HuH-7 (cell line): ENCODE results near the gene MAP3K21.

ENCODE experiments used
- DNase-seq: peaks from one replicate; pipeline ENCODE4 v3.0.0; 2011; ENCODE audit warnings: low spot score

Gene MAP3K21

DNA sequence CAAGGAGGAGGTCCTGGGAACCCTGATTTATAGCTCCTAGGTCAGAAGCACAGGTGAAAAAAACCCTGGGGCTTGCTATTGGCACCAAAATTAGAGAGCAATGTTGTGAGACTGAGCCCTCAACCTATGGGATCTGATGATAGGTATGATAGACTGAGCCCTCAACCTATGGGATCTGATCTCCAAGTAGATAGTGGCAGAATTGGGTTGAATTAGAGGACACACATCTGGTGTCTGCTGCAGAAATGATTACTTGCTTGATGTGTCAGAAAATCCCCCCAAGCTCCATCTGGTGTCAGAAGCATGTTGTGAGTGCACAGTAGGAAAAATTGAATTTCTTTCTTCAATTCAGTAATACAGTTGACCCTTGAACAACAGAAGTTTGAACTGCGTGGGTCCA lies 62.4 kb downstream of the MAP3K21 start:
- DNase-seq = no peak

DNA sequence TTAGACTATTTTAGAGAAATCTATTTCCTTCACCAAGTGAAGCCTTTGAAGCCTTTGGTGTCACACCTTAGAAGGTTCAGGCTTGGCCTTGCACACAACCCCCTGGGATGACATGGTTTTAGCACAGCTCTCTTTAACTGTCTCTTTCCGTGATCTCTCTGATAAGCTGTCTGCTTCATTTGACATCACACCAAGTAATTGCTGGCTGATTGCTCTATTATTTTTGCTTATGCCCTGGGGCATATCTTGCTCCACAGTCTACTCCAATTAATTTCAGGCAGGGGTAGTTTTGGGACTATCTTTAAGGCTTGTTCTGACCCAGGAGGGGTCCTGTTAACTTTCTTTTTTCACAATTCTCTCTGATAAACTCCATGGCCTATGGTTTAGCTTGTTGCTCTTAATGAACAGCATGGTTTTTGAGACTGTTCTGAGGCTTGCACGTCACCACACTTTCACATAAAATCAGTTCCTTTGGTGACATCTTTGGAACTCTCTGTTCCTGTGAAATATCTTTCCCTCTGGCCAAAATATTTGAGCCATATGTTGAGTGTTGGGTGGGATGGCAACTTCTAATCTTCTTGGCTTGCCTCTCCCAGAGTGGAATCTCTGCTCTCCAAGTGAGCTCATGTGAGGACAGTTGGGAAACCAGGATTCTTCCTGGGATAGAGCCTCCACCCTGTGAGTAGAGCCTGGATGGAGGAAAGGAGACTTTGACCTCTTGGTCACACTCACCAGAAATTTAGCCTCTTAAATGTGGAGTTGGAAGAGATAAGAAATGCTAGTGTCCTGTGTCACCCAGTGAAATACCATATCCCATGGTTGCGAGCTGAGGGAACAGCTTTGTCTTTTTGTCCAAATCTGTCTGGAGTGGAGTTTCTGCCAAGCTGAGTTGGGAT lies 63.6 kb downstream of the MAP3K21 start:
- DNase-seq = peak; percentile 32

DNA sequence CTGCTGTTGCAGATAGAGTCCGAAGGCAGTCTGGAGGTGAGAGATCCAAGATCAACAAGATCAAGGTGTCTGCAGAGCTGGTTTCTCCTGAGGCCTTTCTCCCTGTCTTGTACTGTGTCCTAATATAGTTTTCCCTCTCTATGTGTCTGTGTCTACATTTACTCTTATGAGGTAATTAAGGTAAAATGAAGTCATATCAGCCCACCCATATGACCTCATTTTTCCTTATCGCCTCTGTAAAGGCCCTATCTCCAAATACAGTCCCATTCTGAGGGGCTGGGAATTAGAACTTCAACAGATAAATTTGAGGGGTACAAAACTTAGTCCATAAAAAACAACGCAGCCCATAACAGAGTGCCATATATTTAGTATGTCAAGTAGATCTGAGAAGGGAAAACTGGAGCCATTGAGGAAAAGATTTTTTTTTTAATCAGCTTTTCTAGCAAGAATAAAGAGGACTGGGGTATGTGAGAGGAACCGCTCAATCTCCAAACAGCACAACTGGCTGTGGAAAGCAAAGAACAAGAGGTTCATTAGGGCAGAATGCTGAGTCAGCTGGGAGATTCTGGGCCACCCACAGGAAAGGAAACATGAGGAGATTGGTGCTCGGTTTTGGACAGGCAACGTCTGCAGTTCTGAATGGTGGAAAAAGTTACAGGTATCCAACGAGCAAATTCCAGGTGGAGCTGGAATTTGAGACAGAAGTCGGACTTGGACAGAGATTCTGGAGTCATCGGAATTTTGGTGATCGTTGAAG lies 65.7 kb downstream of the MAP3K21 start:
- no peak for DNase-seq

DNA sequence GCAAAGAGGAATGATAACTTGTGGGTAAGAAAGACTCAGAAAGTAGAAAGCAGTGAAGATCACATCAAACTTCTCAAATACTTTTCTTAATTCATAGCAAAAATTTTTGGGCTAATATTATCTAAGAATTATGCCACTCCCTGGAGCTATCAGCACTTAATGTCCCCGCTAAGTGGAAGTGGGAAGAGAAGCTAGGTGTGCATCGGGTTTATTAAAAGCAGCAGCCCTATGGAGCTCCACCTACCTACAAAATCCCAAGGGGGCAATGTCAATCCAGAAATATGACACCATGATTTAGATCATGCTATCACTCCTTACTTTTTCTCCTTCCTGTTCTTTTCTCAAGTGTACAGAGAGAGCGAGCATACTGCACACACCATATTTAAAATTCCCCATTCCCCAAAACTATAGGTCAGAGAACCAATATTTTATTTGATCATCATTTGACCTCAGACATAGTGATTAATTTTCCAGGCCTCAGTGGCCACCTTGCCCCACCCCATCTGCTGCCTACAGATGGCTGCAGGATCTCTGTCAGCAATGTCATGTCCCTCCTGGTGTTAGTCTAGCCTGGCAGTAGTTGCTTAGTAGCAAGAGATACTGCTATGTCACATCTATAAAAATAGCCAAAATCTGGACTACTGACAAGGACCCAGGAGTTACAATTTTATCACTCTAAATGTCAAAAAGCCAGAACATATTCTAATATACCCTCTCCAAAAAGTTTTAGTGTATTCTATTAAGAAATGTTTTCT lies 66.6 kb downstream of the MAP3K21 start:
- DNase-seq = no peak

DNA sequence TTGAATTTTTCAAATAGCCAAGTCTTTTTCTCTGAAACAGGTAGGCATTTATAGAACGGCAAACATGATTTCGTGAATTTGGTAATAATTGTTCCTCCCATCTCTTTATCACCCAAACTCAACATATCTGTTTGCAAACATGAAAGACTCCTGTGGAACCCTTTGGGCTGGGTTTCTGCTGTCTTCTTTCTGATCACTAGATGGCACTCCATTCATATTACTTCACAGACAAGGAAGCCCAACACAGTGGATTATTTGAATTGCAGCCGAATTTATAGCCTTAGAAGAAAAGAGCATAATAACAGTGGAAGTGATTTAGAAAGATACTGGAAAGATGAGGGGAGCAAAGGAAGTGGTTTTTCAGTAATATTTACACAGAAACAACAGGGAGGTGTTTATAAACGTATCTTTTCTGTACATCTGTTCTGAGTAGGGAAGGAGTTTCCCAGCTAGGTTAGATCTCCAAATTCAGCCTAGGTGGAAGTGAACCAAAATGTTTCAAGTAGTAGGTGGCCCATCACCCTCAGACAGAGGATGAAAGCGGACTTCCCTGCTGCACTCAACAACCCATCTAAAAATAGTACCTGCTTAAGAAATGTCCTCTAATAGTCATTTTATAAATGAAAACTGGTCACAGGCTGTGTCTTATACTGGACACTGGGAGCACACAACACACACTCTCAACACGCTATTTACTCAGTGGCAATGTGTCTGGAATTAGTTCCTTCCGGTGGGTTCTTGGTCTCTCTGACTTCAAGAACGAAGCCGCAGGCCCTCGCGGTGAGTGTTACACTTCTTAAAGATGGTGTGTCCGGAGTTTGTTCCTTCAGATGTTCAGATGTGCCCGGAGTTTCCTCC lies 67.6 kb downstream of the MAP3K21 start:
- DNase-seq = peak; percentile 42

DNA sequence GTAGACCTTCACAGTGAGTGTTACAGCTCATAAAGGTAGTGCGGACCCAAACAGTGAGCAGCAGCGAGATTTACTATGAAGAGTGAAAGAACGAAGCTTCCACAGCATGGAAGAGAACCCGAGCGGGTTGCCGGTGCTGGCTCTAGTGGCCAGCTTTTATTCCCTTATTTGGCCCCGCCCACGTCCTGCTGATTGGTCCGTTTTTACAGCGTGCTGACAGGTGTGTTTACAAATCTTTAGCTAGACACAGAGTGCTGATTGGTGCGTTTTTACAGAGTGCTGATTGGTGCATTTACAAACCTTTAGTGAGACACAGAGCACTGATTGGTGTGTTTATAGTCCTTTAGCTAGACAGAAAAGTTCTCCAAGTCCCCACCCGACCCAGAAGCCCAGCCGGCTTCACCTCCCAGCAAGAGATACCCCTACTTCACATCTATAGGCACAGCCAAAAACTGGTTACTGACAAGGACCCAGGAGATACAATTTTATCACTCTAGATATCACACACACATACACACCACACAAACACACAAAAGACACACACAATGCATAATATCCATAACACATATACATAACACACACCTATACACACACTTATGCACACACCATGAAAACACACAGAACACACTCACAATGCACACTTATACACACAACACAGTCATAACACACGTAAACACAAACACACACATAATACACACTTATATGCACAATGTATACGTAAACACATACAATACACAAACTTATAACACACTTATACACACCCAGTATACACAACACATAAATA lies 68.5 kb downstream of the MAP3K21 start:
- DNase-seq = no peak

DNA sequence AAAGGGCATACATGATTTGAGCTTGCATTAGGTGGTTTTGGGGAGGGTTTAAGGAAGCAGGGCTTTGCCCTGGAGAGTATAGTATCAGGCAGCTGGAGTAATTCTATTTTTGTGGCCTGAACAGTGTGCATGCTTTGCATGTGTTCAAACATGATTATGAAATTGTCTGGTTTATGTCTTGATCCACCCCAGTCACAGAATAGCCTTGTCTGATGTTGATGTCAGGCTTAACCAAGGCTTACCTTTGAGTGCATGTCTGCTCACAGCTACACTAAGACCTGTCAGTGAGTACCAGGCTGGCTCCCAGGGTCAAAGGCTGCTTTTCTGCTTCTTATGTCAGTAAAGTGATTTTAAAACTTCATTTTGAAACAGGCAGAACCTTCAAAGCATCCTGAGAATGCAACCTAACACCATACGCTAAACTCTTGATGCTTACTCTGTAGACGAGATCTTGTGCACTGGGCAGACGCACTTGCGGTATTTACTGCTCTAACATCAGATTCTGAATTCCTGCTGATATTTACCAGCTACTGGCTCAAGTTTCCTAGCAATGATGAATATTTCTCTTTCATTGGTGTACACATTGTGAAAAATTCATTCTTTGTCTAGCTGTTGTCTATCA lies 78.9 kb downstream of the MAP3K21 start:
- DNase-seq = no peak

DNA sequence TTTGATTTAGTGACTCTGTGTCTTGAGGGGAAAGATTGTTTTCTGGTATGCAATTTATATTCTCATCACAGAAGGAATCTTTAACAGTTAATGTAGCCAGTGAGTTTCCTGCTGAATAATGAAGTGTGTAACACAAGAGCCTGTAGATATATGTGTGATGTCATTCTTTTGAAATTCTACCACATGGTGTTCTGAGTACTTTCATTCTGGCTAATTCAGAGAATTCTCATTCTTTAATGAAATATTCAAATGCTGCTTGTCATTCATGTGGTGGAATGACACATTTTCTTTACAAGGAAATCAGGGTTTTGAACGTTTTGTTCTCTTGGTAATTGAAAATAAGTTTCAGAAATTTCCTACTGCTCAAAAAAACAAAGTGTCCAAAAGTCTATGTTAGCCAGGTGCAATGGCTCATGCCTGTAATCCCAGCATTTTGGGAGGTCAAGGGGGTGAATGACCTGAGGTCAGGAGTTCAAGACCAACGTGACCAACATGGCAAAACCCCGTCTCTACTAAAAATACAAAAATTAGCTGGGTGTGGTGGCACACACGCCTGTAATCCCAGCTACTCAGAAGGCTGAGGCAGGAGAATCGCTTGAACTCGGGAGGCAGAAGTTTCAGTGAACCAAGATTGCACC lies 79.6 kb downstream of the MAP3K21 start:
- DNase-seq = no peak

DNA sequence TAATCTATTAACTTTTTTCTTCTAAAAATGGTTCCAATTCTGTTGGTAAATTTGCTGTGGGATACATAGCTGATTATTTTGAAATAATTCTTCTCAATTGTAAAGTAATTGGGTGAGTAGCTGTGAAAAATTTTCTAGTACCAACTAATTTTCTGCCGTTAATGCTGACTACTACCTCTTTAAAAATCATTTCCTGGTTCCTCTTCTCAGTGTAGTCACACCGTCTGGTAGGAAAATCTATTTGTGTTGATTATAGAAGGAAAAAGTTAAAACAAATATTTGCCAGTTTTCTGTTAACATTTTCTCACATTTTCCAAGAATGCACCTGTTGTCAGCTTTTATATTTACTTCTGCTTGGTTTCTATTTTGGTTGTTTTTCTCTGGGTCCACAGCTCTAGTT lies 82.0 kb downstream of the MAP3K21 start:
- no peak for DNase-seq

DNA sequence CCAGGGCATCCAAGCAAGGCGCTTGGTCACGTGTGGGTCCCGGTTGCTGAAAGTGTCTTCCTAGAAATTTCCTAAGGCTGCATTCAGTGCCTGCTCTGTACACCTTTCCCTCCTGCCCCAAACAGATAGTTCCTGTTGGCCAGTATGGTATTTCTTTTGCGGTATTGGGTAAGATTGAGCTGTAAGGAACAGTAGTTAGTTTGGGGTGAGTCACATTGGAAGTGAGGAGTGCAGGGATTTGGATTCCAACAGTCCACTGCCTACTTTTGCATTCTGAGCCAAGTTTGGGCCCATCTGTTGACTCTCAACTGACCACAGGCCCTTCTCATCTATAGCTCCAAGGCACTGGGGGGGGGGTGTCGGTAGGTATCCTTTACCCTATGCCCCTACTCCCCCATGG lies 83.4 kb downstream of the MAP3K21 start:
- no peak for DNase-seq

DNA sequence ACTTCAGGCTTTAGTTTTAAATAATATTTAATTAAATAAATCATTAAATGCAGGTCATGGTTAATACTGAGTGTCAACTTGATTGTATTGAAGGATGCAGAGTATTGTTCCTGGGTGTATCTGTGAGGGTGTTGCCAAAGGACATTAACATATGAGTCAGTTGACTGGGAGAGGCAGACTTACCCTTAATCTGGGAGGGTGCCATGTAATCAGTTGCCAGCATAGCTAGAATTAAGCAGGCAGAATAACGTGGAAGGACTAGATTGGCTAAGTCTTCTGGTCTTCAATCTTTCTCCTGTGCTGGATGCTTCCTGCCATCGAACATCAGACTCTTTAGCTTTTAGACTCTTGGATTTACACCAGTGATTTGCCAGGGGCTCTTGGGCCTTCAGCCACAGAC lies 85.3 kb downstream of the MAP3K21 start:
- DNase-seq = no peak

DNA sequence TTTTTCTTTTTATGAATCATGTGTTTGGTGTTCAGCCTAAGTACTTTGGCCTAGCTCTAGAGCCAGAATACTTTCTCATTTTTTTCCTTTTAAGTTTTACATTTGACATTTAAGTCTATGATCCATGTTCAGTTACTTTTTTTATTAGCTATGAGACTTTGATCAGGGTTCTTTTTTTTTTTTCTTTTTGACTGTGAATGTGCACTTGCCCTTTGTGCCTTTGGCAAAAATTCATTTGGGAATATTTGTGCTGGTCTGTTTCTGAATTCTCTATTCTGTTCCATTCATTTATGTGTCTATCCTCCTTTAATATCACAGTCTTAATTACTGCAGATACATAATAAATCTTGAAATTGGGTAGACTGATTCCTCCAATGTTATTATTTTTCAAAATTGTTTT lies 93.8 kb downstream of the MAP3K21 start:
- no peak for DNase-seq

DNA sequence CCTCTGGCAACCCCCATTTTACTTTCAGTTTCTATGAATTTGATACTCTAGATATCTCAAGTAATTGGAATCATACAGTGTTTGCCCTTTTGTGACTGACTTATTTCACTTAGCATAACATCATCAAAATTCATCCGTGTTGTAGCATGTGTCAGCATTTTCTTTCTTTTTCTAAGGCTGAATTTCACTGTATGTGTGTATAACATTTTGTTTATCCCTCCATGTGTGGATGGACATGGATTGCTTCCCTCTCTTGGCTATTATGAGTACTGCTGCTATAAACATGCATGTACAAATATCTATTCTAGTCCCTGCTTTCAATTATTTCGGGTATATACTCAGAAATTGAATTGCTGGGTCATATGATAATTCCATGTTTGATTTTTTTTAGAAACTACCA lies 97.3 kb downstream of the MAP3K21 start:
- no peak for DNase-seq

DNA sequence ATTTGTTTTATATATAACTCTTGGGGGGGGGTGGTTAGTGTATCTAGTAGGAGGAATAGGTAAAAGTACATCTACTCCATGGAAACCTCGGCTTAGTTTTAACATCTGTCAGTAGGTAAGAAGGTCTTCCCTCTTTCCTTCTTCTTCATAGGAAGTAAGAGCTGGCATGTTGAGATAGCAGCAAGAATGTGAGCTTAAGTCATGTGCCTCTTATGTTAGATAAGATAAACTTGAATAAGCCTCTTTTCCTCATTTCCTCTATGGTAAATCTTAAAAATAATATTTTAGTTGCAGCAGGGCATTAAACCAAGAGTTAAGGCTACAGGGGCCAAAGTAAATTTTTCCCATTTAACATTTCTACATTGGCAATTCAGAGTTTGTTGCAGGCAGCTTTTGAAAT lies 100.4 kb downstream of the MAP3K21 start:
- no peak for DNase-seq

DNA sequence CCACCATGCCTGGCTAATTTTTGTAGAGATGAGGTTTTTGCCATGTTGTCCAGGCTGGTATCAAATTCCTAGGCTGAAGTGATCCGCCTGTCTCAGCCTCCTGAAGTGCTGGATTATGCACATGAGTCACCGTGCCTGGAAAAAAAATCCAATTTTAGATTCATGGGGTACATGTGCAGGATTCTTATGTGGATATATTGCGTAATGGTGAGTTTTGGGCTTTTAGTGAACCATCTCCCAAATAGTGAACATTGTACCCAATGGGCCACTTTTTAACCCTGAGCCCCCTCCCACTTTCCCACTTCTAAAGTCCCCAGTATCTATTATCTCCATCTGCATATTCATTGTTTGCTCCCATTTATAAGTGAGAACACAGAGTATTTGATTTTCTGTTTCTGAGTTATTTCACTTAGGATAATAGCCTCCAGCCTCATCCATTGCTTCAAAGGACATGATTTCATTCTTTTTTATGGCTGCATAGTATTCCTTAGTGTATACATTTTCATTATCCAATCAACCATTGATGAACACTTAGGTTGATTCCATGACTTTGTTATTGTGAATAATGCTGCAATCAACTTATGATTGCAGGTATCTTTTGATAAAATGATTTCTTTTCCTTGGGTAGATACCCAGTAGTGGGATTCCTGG lies 104.4 kb downstream of the MAP3K21 start:
- no peak for DNase-seq

DNA sequence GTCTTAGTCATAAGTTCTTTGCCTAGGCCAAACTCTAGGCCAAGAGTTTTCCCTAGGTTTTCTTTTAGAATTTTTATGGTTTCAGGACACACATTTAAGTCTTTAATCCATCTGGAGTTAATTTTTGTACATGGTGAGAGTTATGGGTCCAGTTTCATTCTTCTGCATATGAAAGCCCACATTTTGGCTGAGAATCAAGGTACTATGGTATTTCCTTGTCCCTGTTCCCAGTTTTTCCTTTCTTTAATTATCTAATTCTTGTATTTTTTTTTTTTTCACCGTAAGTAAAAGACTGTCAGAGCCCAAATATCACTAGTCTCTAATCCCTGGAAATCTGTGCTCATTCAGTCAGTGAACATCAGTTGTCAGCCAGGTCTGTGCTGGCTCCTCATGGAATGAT lies 105.4 kb downstream of the MAP3K21 start:
- no peak for DNase-seq

DNA sequence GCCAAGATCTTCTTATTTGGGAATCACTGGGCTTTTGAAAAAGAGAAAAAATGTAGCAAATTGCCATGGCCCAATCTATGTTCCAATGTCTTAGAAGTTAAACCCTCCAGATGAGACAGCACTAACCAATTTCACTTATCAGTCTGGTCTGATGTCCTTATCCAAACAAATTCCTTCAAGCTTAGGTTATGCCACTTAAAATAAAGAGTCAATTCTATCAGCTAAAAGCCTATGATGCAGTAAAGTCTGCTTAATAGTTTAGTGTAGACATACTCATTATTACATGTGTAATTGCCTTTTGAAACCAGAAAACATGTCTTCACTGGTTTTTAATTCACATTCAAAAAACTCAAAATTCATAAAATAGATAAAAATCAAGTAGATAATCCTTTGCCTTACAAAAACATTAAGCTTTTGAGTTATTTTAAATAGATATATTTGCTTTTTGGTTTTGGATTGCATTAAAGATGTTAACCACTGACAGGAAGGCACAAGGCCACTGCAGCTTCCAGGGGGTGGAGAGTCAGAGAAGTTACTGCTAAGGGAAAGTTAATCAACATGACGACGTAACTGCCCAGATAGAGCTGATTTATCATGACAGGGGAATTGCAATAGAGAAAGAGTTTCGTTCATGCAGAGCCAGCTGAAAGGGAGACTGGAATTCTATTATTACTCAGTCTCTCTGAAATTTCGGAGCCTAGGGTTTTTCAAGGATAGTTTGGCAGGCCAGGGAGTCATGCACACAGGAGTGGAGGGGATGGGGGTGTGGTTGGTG lies 106.1 kb downstream of the MAP3K21 start:
- DNase-seq = no peak
